A549 (cell line): ENCODE measurements around the gene ATP8B4. TPM values are rescaled to one million over a fixed set of nuclear protein-coding genes. Genes with fewer than 3 reads are reported as not detected.

Source experiments
- ATAC-seq, 2 experiments: fragments of 200-7000 bp in 1 of 2; fragments of >200 bp in 1 of 2; cut with Nextera tagmentation in 1 of 2; cut with Tn5 transposase in 1 of 2; 3 replicates each; pipeline versions ENCODE4 v1.8.0 to v1.9.1; 2018 to 2020; ENCODE audit warnings: mild to moderate bottlenecking in 1 of 2, moderate library complexity in 1 of 2
- CTCF ChIA-PET: fragments of 300-600 bp; sonication (Branson Sonifier 250); formaldehyde crosslinking; extraction: SDS; loops from one replicate; lab custom pipeline; 2021; ENCODE audit warnings: antibody characterized with exemption, inconsistent platforms; lab: Yijun Ruan, JAX
- POLR2A ChIA-PET: fragments of 350-600 bp; formaldehyde crosslinking; extraction: SDS; loops from one replicate; lab custom pipeline; 2021; ENCODE audit warnings: antibody characterized with exemption, inconsistent platforms; lab: Yijun Ruan, JAX
- DNase-seq, 2 experiments: peaks; one replicate each; pipeline versions ENCODE4 v3.0.0 to v3.0.0-alpha.2; 2011 to 2016; ENCODE audit warnings: low read depth in 1 of 2, low spot score in 1 of 2
- FAIRE-seq: peaks from 2 replicates; lab custom pipeline; 2011; peaks lifted over from hg19 to GRCh38; lab: Jason Lieb, UNC
- H3K27ac ChIP-seq, 2 experiments: fragments of >200 bp; sonication (Bioruptor Twin); formaldehyde crosslinking; 3 replicates each; pipeline ENCODE4 v1.5.1; 2016 to 2017
- H3K4me1 ChIP-seq: fragments of >200 bp; sonication (Bioruptor Twin); formaldehyde crosslinking; 3 replicates; pipeline ENCODE4 v1.6.1; 2016
- H3K4me2 ChIP-seq: fragments of >200 bp; sonication (Bioruptor Twin); formaldehyde crosslinking; 3 replicates; pipeline ENCODE4 v1.6.1; 2016
- H3K4me3 ChIP-seq: fragments of >200 bp; sonication (Bioruptor Twin); formaldehyde crosslinking; 3 replicates; pipeline ENCODE4 v1.5.1; 2016
- H3K9me3 ChIP-seq: fragments of >200 bp; sonication (Bioruptor Twin); formaldehyde crosslinking; 3 replicates; pipeline ENCODE4 v1.6.1; 2016
- ATOH8 ChIP-seq: fragments of 250-450 bp; sonication (Bioruptor Pico); IDR thresholded peaks from 2 replicates; pipeline ENCODE4 v1.5.0; 2020; ENCODE audit warnings: low read depth, mild to moderate bottlenecking, moderate library complexity
- CTCF ChIP-seq: fragments of >200 bp; sonication (Bioruptor Twin); formaldehyde crosslinking; IDR thresholded peaks from 3 replicates; pipeline ENCODE4 v1.5.1; 2016
- E2F6 ChIP-seq: IDR thresholded peaks from 2 replicates; pipeline ENCODE4 v1.6.1; 2012; ENCODE audit warnings: low read depth, borderline replicate concordance
- EP300 ChIP-seq, 2 experiments: fragments of >200 bp; sonication (Bioruptor Twin); formaldehyde crosslinking; IDR thresholded peaks; 2 replicates in 1 of 2; 3 replicates in 1 of 2; pipeline ENCODE4 v1.6.1; 2016 to 2017
- FOXS1 ChIP-seq: fragments of 250-450 bp; sonication (Bioruptor Pico); IDR thresholded peaks from 2 replicates; pipeline ENCODE4 v1.5.0; 2020; ENCODE audit warnings: mild to moderate bottlenecking, moderate library complexity
- HEYL ChIP-seq: fragments of 250-450 bp; sonication (Bioruptor Pico); IDR thresholded peaks from 2 replicates; pipeline ENCODE4 v1.8.0; 2021; ENCODE audit warnings: mild to moderate bottlenecking, moderate library complexity
- HMGXB4 ChIP-seq: fragments of 250-450 bp; sonication (Bioruptor Pico); IDR thresholded peaks from 2 replicates; pipeline ENCODE4 v1.5.0; 2021; ENCODE audit warnings: mild to moderate bottlenecking, moderate library complexity, borderline replicate concordance
- HOXB5 ChIP-seq: fragments of 250-450 bp; sonication (Bioruptor Pico); IDR thresholded peaks from 2 replicates; pipeline ENCODE4 v1.5.0; 2020; ENCODE audit warnings: mild to moderate bottlenecking, moderate library complexity
- RAD21 ChIP-seq, 2 experiments: fragments of >200 bp in 1 of 2; sonication (Bioruptor Twin) in 1 of 2; formaldehyde crosslinking in 1 of 2; IDR thresholded peaks in 1 of 2; conservative IDR thresholded peaks in 1 of 2; 2 replicates in 1 of 2; 3 replicates in 1 of 2; pipeline ENCODE4 v1.6.1; 2012 to 2018; ENCODE audit warnings: inconsistent platforms in 1 of 2
- RARB ChIP-seq: fragments of 250-450 bp; sonication (Bioruptor Pico); IDR thresholded peaks from 2 replicates; pipeline ENCODE4 v1.8.0; 2021; ENCODE audit warnings: mild to moderate bottlenecking, moderate library complexity
- SMC3 ChIP-seq: fragments of >200 bp; sonication (Bioruptor Twin); formaldehyde crosslinking; IDR thresholded peaks from 3 replicates; pipeline ENCODE4 v1.6.1; 2018; ENCODE audit warnings: inconsistent platforms
- USF2 ChIP-seq: fragments of 450-650 bp; IDR thresholded peaks from 2 replicates; pipeline ENCODE4 v1.6.1; 2014; ENCODE audit warnings: antibody characterized with exemption
- ZNF302 ChIP-seq: fragments of 250-450 bp; sonication (Bioruptor Pico); IDR thresholded peaks from 2 replicates; pipeline ENCODE4 v1.9.0; 2021; ENCODE audit warnings: inconsistent platforms, mild to moderate bottlenecking, moderate library complexity
- WGBS: methylation state at CpG from one replicate; pipeline ENCODE4 v1.1.6; 2017; ENCODE audit errors: missing lambda C conversion rate; 5-methylcytosine and 5-hydroxymethylcytosine counted together
- polyA plus RNA-seq, 4 experiments: library from polyadenylated mRNA; depleted of rRNA in 3 of 4; stranded (reverse); fragments of >200 nt; fragmentation: RNase III in 1 of 4; extraction: RNeasy Plus Mini Kit Qiagen cat#74134 plus additional on column Dnase treatment in 1 of 4; gene quantifications; 2 replicates in 3 of 4; 3 replicates in 1 of 4; pipeline ENCODE4 v1.2.3, GENCODE V29; 2011 to 2017

ATP8B4 gene
- polyA plus RNA-seq, 2 of the 4 experiments (the other 2 are of a cell fraction), result 0.88 to 1.7 TPM

- ATAC-seq, result no peak
- H3K9me3 ChIP-seq, result no peaks in the 10 kb centered on the region
- H3K4me1 ChIP-seq, result no peaks in the 10 kb centered on the region
- ChIA-PET POLR2A (no interaction called here), CTCF (interaction anchor here (0.6 to 1.8 kb wide), 9 partner anchors 8 to 175 kb away, joined by 3 to 7 read pairs (median 4); no protein-coding TSS in a partner anchor)
- H3K4me3 ChIP-seq, result no peak overlapping the region
- TF ChIP-seq ZNF302 (no peak), HEYL (CRISPR knock-in tag) (no peak), CTCF (0 out of 3 replicates have a peak, but pooled peaks have one; percentile 3), ATOH8 (CRISPR knock-in tag) (no peak), HMGXB4 (CRISPR knock-in tag) (no peak), E2F6 (no peak), FOXS1 (CRISPR knock-in tag) (no peak), USF2 (no peak)
- H3K27ac ChIP-seq, result peak overlapping the region in 1 of 2 experiments; percentile 39; a peak in 3 of 6 replicates
- WGBS, result 89% methylated on average over 7 of the region's 7 CpGs
- no peak for DNase-seq
- H3K4me2 ChIP-seq, result no peak overlapping the region
- no peak for FAIRE-seq
Observed at GRCh38 chr15:49877117-49877872, 241.7 kb downstream of the ATP8B4 start.

GRCh38 chr15:49876401-49877038 lies 242.5 kb downstream of the ATP8B4 start:
- CTCF ChIA-PET, result interaction anchor here (0.6 to 1.8 kb wide), 9 partner anchors 9 to 175 kb away, joined by 3 to 7 read pairs (median 4); no protein-coding TSS in a partner anchor
- no peak overlapping the region for H3K4me3 ChIP-seq
- H3K27ac ChIP-seq, result peak overlapping the region in 1 of 2 experiments; percentile 39; a peak in 3 of 6 replicates
- POLR2A ChIA-PET, result no interaction called here
- H3K9me3 ChIP-seq, result no peaks in the 10 kb centered on the region
- ATAC-seq (peak; percentile 45 to 47; a peak in 3 of 6 replicates), FAIRE-seq (no peak), DNase-seq (peak in 1 of 2 experiments; percentile 37)
- TF ChIP-seq EP300 (IDR thresholded peaks at IDR 0.05) (no peak), RARB (CRISPR knock-in tag) (no peak), RAD21 (conservative IDR thresholded peaks at IDR 0.05 in 1 of 2, IDR thresholded peaks at IDR 0.05 in 1 of 2) (peak; percentile 31 to 45; a peak in 4 of 5 replicates), CTCF (peak; percentile 13; the same call in 1 of the 3 replicates), SMC3 (peak; percentile 17; the same call in 1 of the 3 replicates), HOXB5 (CRISPR knock-in tag) (no peak)
- no peak overlapping the region for H3K4me2 ChIP-seq
- no peaks in the 10 kb centered on the region for H3K4me1 ChIP-seq
- 83% methylated on average over 5 of the region's 5 CpGs for WGBS
